ENCODE data around the gene NCEH1. TPM values are rescaled to one million over a fixed set of nuclear protein-coding genes. Genes with fewer than 3 reads are reported as not detected.

Gene NCEH1
- total and polyA plus RNA-seq, 2 experiments from 2014 or later, result 1.8 to 4.9 TPM

DNA sequence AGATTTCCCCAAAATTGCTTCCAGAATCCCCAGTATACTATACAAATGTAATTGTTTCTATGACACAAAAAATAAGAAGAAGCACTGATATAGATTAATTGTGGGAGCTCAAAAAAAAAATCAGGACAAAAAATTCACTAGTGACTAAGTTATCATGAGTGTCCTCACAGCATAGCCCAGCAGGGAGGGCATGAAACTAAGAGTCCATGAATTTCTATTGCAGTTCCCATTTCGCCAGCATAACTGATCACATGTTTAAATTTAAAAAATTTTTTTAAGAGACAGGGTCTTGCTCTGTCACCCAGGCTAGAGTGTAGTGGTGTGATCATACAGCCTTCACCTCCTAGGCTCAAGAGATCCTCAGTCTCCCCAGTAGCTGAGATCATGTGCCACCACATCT lies 10.6 kb downstream of the NCEH1 start:
- no peaks in the 10 kb centered on the region for H3K27me3 ChIP-seq (ENCODE audit: insufficient read depth)
- no peaks in the 10 kb centered on the region for H3K36me3 Mint-ChIP-seq (ENCODE audit: low read depth)
- TF ChIP-seq EZH2 (IDR thresholded peaks at IDR 0.05; ENCODE audit: low read depth, unreplicated experiment) (no peak), CREB1 (CRISPR knock-in tag; IDR thresholded peaks at IDR 0.05; ENCODE audit: low read depth) (no peak), POLR2AphosphoS5 (IDR thresholded peaks at IDR 0.05; ENCODE audit: low read depth) (no peak), ZNF114 (CRISPR knock-in tag; IDR thresholded peaks at IDR 0.05) (no peak), NANOG (IDR thresholded peaks at IDR 0.05; ENCODE audit: borderline replicate concordance) (no peak), ZNF331 (CRISPR knock-in tag; IDR thresholded peaks at IDR 0.05; ENCODE audit: low read depth) (no peak), JUNB (IDR thresholded peaks at IDR 0.05; ENCODE audit: unreplicated experiment) (no peak), STAT1 (IDR thresholded peaks at IDR 0.05; ENCODE audit: unreplicated experiment) (no peak), EZH2phosphoT487 (IDR thresholded peaks at IDR 0.05; ENCODE audit: unreplicated experiment) (no peak)
- TF ChIP-seq, protein P1, sequence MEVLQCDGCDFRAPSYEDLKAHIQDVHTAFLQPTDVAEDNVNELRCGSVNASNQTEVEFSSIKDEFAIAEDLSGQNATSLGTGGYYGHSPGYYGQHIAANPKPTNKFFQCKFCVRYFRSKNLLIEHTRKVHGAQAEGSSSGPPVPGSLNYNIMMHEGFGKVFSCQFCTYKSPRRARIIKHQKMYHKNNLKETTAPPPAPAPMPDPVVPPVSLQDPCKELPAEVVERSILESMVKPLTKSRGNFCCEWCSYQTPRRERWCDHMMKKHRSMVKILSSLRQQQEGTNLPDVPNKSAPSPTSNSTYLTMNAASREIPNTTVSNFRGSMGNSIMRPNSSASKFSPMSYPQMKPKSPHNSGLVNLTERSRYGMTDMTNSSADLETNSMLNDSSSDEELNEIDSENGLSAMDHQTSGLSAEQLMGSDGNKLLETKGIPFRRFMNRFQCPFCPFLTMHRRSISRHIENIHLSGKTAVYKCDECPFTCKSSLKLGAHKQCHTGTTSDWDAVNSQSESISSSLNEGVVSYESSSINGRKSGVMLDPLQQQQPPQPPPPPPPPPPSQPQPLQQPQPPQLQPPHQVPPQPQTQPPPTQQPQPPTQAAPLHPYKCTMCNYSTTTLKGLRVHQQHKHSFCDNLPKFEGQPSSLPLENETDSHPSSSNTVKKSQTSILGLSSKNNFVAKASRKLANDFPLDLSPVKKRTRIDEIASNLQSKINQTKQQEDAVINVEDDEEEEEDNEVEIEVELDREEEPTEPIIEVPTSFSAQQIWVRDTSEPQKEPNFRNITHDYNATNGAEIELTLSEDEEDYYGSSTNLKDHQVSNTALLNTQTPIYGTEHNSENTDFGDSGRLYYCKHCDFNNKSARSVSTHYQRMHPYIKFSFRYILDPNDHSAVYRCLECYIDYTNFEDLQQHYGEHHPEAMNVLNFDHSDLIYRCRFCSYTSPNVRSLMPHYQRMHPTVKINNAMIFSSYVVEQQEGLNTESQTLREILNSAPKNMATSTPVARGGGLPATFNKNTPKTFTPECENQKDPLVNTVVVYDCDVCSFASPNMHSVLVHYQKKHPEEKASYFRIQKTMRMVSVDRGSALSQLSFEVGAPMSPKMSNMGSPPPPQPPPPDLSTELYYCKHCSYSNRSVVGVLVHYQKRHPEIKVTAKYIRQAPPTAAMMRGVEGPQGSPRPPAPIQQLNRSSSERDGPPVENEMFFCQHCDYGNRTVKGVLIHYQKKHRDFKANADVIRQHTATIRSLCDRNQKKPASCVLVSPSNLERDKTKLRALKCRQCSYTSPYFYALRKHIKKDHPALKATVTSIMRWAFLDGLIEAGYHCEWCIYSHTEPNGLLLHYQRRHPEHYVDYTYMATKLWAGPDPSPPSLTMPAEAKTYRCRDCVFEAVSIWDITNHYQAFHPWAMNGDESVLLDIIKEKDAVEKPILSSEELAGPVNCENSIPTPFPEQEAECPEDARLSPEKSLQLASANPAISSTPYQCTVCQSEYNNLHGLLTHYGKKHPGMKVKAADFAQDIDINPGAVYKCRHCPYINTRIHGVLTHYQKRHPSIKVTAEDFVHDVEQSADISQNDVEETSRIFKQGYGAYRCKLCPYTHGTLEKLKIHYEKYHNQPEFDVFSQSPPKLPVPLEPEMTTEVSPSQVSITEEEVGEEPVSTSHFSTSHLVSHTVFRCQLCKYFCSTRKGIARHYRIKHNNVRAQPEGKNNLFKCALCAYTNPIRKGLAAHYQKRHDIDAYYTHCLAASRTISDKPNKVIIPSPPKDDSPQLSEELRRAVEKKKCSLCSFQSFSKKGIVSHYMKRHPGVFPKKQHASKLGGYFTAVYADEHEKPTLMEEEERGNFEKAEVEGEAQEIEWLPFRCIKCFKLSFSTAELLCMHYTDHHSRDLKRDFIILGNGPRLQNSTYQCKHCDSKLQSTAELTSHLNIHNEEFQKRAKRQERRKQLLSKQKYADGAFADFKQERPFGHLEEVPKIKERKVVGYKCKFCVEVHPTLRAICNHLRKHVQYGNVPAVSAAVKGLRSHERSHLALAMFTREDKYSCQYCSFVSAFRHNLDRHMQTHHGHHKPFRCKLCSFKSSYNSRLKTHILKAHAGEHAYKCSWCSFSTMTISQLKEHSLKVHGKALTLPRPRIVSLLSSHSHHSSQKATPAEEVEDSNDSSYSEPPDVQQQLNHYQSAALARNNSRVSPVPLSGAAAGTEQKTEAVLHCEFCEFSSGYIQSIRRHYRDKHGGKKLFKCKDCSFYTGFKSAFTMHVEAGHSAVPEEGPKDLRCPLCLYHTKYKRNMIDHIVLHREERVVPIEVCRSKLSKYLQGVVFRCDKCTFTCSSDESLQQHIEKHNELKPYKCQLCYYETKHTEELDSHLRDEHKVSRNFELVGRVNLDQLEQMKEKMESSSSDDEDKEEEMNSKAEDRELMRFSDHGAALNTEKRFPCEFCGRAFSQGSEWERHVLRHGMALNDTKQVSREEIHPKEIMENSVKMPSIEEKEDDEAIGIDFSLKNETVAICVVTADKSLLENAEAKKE (CRISPR knock-in tag; IDR thresholded peaks at IDR 0.05), result no peak
- TF ChIP-seq, protein P2, sequence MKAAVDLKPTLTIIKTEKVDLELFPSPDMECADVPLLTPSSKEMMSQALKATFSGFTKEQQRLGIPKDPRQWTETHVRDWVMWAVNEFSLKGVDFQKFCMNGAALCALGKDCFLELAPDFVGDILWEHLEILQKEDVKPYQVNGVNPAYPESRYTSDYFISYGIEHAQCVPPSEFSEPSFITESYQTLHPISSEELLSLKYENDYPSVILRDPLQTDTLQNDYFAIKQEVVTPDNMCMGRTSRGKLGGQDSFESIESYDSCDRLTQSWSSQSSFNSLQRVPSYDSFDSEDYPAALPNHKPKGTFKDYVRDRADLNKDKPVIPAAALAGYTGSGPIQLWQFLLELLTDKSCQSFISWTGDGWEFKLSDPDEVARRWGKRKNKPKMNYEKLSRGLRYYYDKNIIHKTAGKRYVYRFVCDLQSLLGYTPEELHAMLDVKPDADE (IDR thresholded peaks at IDR 0.05), result no peak
- TF ChIP-seq, protein P3, sequence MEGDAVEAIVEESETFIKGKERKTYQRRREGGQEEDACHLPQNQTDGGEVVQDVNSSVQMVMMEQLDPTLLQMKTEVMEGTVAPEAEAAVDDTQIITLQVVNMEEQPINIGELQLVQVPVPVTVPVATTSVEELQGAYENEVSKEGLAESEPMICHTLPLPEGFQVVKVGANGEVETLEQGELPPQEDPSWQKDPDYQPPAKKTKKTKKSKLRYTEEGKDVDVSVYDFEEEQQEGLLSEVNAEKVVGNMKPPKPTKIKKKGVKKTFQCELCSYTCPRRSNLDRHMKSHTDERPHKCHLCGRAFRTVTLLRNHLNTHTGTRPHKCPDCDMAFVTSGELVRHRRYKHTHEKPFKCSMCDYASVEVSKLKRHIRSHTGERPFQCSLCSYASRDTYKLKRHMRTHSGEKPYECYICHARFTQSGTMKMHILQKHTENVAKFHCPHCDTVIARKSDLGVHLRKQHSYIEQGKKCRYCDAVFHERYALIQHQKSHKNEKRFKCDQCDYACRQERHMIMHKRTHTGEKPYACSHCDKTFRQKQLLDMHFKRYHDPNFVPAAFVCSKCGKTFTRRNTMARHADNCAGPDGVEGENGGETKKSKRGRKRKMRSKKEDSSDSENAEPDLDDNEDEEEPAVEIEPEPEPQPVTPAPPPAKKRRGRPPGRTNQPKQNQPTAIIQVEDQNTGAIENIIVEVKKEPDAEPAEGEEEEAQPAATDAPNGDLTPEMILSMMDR (conservative IDR thresholded peaks at IDR 0.05; ENCODE audit: low read depth in 2 of 2), result no peak
- TF ChIP-seq, protein P4, sequence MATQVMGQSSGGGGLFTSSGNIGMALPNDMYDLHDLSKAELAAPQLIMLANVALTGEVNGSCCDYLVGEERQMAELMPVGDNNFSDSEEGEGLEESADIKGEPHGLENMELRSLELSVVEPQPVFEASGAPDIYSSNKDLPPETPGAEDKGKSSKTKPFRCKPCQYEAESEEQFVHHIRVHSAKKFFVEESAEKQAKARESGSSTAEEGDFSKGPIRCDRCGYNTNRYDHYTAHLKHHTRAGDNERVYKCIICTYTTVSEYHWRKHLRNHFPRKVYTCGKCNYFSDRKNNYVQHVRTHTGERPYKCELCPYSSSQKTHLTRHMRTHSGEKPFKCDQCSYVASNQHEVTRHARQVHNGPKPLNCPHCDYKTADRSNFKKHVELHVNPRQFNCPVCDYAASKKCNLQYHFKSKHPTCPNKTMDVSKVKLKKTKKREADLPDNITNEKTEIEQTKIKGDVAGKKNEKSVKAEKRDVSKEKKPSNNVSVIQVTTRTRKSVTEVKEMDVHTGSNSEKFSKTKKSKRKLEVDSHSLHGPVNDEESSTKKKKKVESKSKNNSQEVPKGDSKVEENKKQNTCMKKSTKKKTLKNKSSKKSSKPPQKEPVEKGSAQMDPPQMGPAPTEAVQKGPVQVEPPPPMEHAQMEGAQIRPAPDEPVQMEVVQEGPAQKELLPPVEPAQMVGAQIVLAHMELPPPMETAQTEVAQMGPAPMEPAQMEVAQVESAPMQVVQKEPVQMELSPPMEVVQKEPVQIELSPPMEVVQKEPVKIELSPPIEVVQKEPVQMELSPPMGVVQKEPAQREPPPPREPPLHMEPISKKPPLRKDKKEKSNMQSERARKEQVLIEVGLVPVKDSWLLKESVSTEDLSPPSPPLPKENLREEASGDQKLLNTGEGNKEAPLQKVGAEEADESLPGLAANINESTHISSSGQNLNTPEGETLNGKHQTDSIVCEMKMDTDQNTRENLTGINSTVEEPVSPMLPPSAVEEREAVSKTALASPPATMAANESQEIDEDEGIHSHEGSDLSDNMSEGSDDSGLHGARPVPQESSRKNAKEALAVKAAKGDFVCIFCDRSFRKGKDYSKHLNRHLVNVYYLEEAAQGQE (IDR thresholded peaks at IDR 0.05; ENCODE audit: unreplicated experiment), result no peak
- peaks cover 3% of the 10 kb centered on the region for H3K27me3 Mint-ChIP-seq (ENCODE audit: insufficient read depth, low read depth, poor library complexity)
- H3F3A ChIP-seq (replicated peaks; ENCODE audit: low read depth), result no peaks in the 10 kb centered on the region
- peaks cover 4% of the 10 kb centered on the region; the same call in 1 of the 2 replicates for H3K79me2 ChIP-seq (replicated peaks; ENCODE audit: insufficient read depth)
- peaks cover 11% of the 10 kb centered on the region for H3K4me1 ChIP-seq (ENCODE audit: insufficient read depth)
- no peak for ATAC-seq
- H3K4me1 Mint-ChIP-seq, result peaks cover 20% of the 10 kb centered on the region
- no peak overlapping the region for H3K27ac ChIP-seq (ENCODE audit: low read depth)
- no peak overlapping the region for H3K4me2 ChIP-seq
- no peak overlapping the region for H2AFZ ChIP-seq
- DNase-seq (ENCODE audit: low spot score), result no peak
- no peaks in the 10 kb centered on the region for H3K9me2 ChIP-seq (ENCODE audit: insufficient read depth)
- H3K9me3 Mint-ChIP-seq, result no peaks in the 10 kb centered on the region
- no peaks in the 10 kb centered on the region for H3K36me3 ChIP-seq (ENCODE audit: insufficient read depth)
- H3K4me3 ChIP-seq, result no peak overlapping the region
- H3K4me3 Mint-ChIP-seq, result no peak overlapping the region
- H3K27ac Mint-ChIP-seq, result no peak overlapping the region
- 0 out of 2 replicates have a peak, but pooled peaks cover 3% of the 10 kb centered on the region for H4K20me1 ChIP-seq (replicated peaks; ENCODE audit: insufficient read depth)
